IPS DF 4.7 (cell line): ENCODE measurements around the gene ADK.
"Not testable (repeated sequence)": the region's sequence is repeated elsewhere in the genome, so short reads cannot be mapped to it uniquely, and the experiment has no call there.

ENCODE experiments used
- DNase-seq: peaks from one replicate; pipeline ENCODE4 v3.0.0-alpha.2; 2013; ENCODE audit warnings: low spot score; ENCODE audit errors: extremely low read depth

The ADK gene

DNA sequence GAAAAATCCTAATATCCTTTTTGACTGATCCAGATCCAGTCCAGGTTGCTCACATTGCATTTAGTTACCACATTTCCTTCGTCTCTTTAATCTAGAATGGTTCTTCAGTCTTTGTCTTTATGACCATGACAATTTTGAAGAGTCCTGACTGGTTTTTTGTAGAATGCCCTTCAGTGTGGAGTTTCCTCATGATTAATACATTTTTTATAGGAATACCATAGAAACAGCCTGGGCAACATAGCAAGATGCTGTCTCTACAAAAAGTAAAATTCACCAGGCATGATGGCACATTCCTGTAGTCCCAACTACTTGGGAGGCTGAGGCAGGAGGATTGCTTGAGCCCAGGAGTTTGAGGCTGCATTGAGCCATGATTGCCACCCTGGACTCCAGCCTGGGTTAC lies 390.4 kb downstream of the ADK start:
- DNase-seq, result no peak

DNA sequence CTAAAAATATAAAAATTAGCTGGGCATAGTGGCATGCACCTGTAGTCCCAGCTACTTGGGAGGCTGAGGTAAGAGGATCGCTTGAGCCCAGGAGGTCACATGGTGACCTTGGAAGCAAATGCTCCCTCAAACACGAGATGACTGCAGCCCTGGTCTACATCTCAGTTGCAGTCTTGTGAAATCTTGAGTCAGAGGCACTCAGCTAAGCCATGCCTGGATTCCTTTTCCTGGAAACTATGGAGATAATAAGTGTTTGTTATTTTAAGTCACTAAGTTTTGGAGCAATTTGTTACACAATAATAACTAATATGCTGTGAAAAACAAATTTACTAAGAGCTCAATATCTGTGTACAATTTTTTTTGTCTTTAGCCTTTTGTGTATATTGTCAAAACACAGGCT lies 391.1 kb downstream of the ADK start:
- no peak for DNase-seq

DNA sequence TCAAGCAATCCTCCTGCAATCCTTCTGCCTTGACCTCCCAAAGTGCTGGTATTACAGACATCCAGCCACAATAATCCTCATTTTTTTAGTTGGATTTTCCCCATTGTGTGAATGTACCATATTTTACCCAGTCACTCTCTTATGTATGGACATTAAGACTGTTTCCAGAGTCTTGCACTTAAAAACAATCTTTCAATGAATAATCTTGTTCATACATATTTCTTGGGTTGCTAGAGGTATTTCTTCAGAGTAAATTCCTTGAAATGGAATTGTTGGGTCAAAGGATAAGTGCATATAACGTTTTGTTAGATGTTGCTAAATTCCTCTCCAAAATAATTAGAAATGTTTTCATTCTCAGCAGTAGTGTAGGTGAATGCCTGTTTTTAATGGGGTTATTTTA lies 392.3 kb downstream of the ADK start:
- no peak for DNase-seq

DNA sequence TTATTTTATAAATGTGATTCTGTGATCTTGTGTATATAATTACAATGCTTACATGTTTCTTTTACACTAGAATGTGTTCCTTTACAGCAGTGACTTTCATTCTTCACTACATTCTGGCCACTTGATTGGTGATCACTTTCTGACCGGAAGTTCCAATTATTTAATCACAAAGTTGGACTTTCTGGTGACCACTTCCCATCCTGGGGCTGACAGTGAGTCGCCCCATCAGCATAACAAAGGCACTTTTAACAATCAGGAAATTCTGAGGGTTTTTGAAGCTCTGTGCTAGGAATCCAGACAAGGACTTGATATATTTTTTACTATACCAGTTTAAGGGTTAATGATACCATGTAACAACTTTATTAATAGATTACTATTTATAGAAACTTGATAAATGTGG lies 393.1 kb downstream of the ADK start:
- DNase-seq, result peak; percentile 14

DNA sequence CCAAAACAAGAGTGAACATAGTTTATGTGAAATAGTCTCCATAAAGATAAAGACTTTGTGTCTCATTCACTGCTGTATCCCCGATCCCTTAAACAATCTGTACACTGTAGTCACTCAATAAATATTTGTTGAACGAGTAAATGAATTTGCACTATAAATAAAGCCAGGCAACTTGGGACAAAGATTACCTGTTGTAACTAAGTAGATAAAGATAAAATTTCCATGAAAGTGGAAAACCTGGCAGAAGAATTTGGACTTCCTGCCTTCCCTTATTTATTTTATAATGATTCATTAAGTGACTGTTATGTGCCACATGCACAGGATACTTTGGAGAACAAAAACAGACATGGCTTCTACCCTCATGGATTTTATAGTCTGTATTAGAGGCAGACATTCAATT lies 397.7 kb downstream of the ADK start:
- no peak for DNase-seq

DNA sequence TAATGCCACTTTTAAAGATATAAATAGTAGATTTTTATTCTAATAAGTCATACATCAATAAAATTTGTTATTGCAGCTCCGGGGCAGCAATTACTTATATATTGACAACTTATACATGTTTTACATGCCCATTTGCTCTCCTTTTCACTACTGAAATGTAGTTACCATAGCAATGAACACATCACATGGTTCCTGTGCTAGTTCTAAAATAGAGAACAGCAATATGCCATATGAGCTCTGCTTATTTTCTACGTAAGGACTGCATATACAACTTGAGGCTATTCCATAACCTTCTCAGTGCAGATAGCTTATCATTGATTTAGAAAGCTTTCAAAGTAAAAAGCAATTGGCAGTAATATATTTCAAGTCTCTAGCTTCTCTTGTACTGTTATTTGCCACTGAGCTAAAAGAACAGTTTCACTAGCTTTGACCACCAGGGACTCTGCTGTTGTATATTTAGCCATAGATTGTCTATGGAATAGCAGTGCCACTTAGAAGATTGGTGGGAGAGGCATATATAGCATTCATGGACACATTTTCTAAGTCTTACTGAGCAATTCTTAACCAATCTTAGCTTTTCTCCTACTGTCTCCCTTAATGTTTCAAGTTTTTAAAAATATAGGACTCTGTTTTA lies 405.2 kb downstream of the ADK start:
- no peak for DNase-seq

DNA sequence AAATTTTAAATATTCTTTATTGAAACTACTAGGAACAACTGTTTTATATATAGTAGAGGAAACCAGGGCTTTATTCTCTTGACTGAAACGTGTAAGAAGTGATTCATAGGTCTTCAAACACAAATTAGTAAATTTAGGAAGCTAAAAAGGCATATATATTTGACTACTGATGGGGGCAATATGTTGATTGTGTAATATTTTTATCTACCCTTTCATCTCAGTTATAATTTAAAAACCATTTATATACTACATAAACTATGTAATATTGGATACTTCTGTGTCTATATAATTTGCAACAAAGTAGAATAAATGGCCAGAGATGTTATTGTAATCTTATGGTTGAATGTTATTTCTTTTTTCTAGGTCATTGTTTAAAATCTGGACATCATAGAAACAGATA lies 406.1 kb downstream of the ADK start:
- no peak for DNase-seq

DNA sequence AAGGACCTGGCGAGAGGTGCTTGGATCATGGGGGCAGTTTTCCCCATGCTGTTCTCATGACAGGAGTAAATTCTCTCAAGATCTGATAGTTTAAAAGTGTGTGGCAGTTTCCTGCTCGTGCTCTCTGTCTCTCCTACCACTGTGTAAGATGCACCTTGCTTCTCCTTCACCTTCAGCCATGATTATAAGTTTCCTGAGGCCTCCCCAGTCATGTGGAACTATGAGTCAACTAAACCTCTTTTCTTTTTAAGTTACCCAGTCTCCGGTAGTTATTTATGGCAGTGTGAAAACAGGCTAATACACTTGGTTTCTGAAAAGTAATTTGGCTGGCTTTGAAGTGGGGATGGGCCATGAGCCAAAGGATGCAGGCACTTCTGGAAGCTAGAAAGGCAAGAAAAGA lies 407.4 kb downstream of the ADK start:
- no peak for DNase-seq

DNA sequence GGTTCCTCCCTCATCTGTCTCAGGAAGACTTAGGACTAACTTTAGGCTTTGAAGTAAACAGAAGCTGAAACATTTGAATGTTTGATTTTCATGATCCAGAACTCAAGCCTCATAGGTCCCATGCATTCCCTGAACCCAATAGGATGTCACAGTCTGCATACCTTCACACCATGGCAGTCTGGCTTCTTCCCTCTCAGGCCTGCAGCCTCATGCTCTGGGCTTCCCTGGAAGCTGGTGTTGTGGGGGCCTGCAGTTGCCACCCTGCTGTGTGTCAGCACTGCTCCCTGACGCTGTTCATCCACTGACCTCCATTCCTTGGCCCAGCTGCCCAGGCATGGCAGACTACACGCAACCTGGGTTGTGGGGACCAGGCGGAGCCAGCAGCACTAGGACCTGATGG lies 407.9 kb downstream of the ADK start:
- no peak for DNase-seq

DNA sequence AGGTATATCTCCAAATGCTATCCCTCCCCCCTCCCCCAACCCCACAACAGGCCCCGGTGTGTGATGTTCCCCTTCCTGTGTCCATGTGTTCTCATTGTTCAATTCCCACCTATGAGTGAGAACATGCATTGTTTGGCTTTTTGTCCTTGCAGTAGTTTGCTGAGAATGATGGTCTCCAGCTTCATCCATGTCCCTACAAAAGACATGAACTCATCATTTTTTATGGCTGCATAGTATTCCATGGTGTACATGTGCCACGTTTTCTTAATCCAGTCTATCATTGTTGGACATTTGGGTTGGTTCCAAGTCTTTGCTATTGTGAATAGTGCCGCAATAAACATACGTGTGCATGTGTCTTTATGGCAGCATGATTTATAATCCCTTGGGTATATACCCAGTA lies 417.9 kb downstream of the ADK start:
- not testable (repeated sequence) for DNase-seq

DNA sequence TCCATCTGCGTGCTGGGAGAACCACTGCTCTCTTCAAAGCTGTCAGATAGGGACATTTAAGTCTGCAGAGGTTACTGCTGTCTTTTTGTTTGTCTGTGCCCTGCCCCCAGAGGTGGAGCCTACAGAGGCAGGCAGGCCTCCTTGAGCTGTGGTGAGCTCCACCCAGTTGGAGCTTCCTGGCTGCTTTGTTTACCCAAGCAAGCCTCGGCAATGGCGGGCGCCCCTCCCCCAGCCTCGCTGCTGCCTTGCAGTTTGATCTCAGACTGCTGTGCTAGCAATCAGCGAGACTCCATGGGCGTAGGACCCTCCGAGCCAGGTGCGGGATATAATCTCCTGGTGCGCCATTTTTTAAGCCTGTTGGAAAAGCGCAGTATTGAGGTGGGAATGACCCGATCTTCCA lies 422.5 kb downstream of the ADK start:
- DNase-seq, result not testable (repeated sequence)

DNA sequence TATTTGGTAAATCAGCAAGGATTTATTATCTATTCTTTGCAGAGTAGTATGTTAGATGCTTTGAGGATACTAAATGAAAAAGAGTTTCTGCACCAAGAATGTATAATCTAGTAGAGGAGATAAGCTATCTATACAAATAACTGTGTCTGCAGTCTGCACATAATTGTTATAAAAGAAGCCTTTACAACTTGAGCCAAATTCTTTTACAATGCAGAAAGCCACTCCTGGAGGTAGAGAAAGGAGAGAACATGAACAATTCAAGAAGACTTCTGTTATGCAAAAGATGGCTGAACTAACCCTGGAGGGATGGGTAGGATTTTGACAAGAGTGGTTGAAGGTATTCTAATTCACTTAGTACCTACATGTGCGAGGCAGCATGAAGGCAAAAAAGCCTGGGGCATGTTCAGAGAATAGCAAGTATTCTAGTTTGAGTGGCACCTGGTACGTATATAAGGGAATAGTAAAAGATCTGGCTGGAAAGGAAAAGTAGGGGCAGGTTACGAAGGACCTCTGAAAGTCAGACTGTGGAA lies 424.2 kb downstream of the ADK start:
- no peak for DNase-seq

DNA sequence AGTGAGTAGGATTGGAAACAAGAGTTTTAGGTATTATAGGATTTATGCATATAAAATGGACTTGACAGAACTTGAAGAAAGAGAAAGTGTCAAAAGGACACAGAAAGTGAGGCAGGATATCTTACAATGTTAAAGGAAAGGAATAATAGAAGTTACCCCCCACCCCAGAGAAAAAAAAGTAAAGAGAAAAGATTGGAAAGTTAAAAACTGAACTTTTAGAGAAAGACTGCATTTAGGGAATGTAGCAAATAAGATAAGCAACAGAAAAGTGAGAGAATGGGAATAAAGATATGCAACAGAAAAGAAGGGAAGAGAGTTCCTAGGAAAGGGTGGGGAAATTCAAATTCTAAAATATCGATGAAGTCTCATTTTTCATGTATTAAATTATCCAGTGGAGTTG lies 424.9 kb downstream of the ADK start:
- DNase-seq, result no peak

DNA sequence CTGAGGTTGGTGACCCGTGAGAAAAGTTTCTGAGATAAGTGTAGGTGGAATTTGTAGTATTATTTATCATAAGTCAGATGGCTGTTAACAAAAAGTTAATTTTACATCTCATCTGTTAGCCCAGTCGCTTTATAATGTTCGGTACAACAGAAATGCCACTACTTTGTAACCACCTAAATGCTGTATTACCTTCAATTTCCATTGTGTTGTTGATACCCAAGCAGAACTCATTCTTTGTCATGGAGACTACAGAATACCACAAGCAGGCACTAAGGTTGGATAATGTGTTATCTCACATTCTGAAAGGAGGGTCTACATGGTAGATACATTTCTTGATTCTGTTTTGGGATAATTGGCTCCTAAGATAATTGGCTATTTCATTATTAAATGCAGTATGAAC lies 425.6 kb downstream of the ADK start:
- no peak for DNase-seq

DNA sequence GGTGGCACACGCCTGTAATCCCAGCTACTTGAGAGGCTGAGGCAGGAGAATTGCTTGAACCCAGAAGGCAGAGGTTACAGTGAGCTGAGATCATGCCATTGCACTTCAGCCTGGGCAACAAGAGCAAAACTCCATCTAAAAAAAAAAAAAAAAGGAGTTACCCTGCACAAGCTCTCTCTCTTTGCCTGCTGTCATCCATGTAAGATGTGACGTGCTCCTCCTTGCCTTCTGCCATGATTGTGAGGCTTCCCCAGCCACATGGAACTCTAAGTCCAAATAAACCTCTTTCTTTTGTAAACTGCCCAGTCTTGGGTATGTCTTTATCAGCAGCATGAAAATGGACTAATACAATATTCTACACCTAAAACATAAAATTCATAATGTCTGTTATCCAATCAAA lies 429.4 kb downstream of the ADK start:
- DNase-seq, result not testable (repeated sequence)

DNA sequence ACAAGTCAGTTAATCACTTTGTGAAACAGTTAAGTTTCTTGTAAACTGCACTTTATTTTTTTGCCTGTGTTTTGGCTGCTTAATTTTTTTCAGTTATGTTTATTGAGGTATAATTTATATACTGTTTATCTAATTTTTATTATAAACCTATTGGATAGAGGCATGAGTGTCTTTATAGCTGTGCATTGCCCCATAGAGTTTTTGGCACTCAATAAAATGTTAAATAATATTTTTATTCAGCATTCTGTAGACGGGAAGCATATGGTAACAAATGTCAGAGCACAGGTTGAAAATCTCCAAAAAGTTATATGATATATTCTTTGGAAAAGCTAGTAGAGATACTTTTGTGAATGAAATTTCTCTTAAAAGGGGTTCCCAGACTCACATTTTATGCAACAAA lies 431.5 kb downstream of the ADK start:
- no peak for DNase-seq

DNA sequence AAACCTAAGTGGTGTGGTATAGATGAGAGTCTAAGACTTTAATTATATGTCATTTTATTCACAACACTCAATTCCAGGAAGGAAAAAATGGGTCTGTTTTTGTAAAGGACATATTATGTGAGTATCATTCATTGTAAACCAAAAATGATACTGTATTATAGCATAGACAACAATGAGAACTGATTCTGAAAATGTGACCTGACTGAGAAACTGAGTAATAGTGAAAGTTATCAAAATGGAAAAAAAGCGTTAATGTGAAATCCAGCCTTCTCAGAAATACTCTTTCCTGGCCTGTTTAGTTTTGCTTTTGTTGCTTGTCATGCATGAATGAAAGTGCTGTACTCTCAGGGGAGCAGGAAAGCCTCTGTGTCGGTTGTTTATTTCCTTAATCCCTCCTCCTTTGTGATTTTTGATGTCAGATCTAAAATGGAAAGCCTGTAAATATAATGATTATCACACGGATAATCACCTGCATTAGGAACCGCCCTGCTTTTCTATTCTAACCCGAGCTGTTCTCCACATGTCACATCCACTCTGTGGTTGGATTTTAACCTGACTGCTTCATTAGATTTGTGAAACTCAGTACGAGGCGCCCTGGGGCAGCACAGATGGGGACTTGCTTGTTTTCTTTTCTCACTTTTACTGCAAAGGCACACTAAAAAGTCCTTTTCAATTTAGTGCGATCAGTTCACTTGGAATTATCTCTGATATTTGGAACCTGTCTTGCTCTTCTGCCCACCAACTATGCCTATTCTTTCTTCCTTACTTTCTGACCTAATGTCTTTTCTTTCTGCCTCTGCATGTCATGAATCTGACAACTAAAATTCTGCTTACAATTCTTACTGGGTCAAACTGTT lies 434.4 kb downstream of the ADK start:
- DNase-seq, result no peak

DNA sequence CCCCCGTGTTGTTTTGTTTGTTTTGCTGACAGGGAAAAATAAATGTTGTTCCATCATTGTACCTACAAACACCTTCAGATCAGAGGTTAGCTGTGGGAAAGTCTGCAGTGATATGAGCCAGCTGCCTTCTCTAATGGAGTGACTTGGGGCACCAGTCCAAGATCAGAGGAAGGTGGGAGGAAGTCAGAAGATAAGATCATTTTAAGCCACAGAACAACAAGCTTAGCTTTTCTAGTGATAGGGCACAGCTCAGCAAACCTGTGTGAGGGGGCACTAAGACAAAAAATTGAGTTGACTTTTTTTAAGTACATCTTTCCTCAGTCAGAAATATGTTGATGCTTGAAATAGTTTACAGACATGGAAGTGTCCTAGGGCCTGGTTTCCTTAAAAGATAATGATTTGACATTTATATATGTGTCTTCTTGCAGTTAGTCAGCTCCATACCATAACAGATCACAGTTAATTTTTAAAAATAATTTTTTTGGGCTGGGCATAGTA lies 435.1 kb downstream of the ADK start:
- no peak for DNase-seq

DNA sequence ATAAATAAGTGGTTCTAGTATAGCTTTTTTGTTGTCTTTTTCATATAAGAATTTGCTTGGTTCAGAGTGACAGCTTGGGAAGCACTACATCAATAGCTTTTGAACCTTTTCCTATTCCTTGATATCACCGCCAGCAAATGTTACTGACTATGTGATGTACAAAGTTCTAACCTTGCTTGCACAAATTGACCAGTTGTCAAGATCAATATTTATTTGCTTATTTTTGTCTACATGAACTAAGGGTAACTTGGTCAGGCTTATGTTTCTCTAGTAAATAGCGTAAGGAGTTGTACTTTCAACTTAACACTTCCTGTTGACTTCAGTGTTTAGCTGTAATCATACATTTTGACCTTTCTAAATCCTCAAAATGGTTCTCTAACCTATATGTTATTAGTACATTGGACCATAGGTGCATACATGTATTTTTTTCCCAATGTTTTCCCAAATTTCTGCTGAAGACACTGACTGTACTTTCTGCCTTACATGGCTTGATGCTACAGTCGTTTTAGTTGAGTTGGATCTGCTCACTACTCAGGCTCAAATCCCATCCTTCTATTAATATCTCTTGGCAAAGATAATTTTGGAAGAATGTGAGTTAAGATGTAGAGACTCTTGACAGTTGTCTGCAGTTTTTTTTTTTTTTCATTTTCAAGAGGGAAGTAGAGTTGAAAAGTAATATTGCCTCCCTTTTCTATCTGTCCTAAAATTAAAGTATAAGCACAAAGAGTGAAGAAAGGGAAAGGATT lies 436.3 kb downstream of the ADK start:
- no peak for DNase-seq

DNA sequence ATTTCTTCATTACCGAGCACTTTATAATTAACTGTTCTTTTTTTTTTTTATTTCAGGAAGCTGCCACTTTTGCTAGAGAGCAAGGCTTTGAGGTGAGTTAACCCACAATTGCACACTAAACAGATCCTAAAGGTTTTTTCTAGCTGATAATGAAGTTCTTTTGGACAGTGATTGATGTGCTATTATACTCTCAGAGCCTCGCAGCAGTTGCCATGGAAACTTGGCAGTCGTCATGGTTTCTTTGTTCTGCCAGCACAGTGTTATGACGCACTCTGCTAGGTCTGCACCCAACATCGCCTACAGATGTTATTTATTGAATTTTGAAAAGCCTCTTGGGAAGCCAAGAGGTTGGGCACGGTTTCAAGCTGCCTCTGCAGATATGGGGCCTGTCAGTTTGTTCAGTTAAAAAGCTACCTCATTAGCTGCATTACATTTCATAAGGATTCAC lies 438.2 kb downstream of the ADK start:
- DNase-seq, result no peak

DNA sequence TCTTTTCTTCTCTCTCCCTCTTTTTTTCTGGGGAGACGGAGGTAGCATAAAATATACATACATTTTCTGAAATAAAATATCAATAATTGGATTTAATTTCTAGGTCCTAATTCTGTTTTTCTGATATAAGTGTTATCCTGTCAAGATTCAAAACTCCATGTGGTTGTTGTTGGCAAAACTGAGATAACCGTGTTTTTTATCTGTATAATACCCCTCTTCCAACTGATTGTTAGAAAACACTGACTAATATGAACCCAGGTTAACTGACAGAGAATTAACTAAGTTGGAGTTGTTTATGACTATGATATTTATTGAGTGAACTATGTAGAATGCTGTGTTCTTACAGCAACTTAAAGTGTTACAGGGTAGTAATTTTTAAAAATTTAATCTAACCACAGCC lies 438.8 kb downstream of the ADK start:
- no peak for DNase-seq

DNA sequence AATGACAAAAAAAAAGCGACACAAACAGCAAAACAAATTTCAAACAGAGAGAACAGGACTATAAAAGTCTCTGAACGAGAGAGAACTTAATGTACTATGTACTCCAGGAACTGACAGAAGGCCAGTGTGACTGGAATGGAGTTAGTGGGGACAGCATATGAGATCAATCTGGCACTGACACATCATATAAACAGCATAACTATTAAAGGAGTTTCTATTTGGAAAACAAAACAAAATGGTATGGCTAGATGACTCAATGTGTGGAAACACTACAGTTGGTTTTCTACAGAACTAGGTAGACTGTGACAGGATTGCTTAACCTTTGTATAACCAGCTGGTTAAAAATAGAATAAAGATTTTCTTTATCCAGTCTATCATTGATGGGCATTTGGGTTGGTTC lies 442.4 kb downstream of the ADK start:
- DNase-seq, result no peak
